Measurements from ENCODE around the gene TPI1. TPM values are rescaled to one million over a fixed set of nuclear protein-coding genes. Genes with fewer than 3 reads are reported as not detected.
"Not testable (repeated sequence)": the region's sequence is repeated elsewhere in the genome, so short reads cannot be mapped to it uniquely, and the experiment has no call there.

The TPI1 gene
- total and polyA plus RNA-seq, 2 experiments from 2014 or later, result 1,963 to 4,448 TPM

DNA sequence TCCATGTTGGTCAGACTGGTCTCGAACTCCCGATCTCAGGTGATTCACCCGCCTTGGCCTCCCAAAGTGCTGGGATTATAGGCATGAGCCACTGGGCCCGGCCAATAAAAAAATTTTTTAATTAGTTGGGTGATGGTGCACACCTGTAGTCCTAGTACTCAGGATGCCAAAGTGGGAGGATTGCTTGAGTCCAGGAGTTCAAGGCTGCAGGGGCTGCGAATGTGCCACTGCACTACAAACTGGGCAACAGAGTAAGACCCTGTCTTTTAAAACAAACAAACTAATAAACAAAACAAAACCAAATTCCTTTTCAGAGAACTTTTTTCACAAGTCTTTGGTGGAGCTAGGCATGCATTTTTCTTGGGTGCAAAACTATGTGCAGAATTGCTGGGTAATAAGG is 15.9 kb downstream of the TPI1 start:
- TF ChIP-seq, protein P1, sequence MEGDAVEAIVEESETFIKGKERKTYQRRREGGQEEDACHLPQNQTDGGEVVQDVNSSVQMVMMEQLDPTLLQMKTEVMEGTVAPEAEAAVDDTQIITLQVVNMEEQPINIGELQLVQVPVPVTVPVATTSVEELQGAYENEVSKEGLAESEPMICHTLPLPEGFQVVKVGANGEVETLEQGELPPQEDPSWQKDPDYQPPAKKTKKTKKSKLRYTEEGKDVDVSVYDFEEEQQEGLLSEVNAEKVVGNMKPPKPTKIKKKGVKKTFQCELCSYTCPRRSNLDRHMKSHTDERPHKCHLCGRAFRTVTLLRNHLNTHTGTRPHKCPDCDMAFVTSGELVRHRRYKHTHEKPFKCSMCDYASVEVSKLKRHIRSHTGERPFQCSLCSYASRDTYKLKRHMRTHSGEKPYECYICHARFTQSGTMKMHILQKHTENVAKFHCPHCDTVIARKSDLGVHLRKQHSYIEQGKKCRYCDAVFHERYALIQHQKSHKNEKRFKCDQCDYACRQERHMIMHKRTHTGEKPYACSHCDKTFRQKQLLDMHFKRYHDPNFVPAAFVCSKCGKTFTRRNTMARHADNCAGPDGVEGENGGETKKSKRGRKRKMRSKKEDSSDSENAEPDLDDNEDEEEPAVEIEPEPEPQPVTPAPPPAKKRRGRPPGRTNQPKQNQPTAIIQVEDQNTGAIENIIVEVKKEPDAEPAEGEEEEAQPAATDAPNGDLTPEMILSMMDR (IDR thresholded peaks at IDR 0.05; ENCODE audit: low read depth, low read length), result no peak
- no peak overlapping the region for H3K27ac ChIP-seq
- H3K4me3 ChIP-seq, result no peak overlapping the region
- H3K4me1 ChIP-seq (ENCODE audit: low read depth), result no peaks in the 10 kb centered on the region
- no peaks in the 10 kb centered on the region for H3K9me3 ChIP-seq (ENCODE audit: low read depth)
- no peaks in the 10 kb centered on the region for H3K36me3 ChIP-seq
- no peak for DNase-seq (ENCODE audit: low read depth in 1 of 2, low spot score in 1 of 2)
- H3K27me3 ChIP-seq, result no peaks in the 10 kb centered on the region

- H3K4me1 ChIP-seq (ENCODE audit: low read depth), result no peaks in the 10 kb centered on the region
- H3K9me3 ChIP-seq (ENCODE audit: low read depth), result no peaks in the 10 kb centered on the region
- TF ChIP-seq, protein P1 (IDR thresholded peaks at IDR 0.05; ENCODE audit: low read depth, low read length), result no peak
- H3K4me3 ChIP-seq, result no peak overlapping the region
- no peaks in the 10 kb centered on the region for H3K36me3 ChIP-seq
- H3K27ac ChIP-seq, result no peak overlapping the region
- no peak for DNase-seq (ENCODE audit: low read depth in 1 of 2, low spot score in 1 of 2)
- H3K27me3 ChIP-seq, result no peaks in the 10 kb centered on the region
Measured at GRCh38 chr12:6883683-6884082, 16.4 kb downstream of the TPI1 start.

GRCh38 chr12:6884539-6884938 is 17.2 kb downstream of the TPI1 start:
- Histone ChIP-seq H3K4me3 (no peak overlapping the region), H3K9me3 (ENCODE audit: low read depth) (no peaks in the 10 kb centered on the region), H3K27me3 (no peaks in the 10 kb centered on the region), H3K36me3 (no peaks in the 10 kb centered on the region), H3K27ac (no peak overlapping the region), H3K4me1 (ENCODE audit: low read depth) (no peaks in the 10 kb centered on the region)
- TF ChIP-seq, protein P1 (IDR thresholded peaks at IDR 0.05; ENCODE audit: low read depth, low read length), result no peak
- DNase-seq (ENCODE audit: low read depth in 1 of 2, low spot score in 1 of 2), result no peak

DNA sequence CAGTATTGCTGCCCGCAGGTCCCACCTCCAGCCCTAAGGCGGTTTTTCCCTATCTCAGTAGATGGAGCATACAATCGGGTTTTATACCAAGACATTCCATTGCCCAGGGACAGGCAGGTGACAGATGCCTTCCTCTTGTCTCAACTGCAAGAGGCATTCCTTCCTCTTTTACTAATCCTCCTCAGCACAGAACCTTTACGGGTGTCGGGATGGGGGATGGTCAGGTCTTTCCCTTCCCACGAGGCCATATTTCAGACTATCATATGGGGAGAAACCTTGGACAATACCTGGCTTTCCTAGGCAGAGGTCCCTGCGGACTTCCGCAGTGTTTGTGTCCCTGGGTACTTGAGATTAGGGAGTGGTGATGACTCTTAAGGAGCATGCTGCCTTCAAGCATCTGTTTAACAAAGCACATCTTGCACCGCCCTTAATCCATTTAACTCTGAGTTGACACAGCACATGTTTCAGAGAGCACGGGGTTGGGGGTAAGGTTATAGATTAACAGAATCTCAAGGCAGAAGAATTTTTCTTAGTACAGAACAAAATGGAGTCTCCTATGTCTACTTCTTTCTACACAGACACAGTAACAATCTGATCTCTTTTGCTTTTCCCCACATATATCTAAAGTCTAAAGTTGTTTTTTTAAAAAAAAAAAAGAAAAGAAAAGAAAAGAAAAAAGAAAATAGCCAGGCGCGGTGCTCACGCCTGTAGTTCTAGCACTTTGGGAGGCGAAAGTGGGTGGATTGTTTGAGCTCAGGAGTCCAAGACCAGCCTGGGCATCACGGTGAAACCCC is 19.1 kb downstream of the TPI1 start:
- H3K9me3 ChIP-seq (ENCODE audit: low read depth); H3K4me3 ChIP-seq; DNase-seq (ENCODE audit: low read depth in 1 of 2, low spot score in 1 of 2); H3K4me1 ChIP-seq (ENCODE audit: low read depth); H3K27me3 ChIP-seq; H3K27ac ChIP-seq; H3K36me3 ChIP-seq: not testable (repeated sequence)

- no peak overlapping the region for H3K4me3 ChIP-seq
- H3K27me3 ChIP-seq, result no peaks in the 10 kb centered on the region
- H3K4me1 ChIP-seq (ENCODE audit: low read depth), result no peaks in the 10 kb centered on the region
- DNase-seq (ENCODE audit: low read depth in 1 of 2, low spot score in 1 of 2), result no peak
- no peaks in the 10 kb centered on the region for H3K36me3 ChIP-seq
- no peaks in the 10 kb centered on the region for H3K9me3 ChIP-seq (ENCODE audit: low read depth)
- TF ChIP-seq, protein P1 (IDR thresholded peaks at IDR 0.05; ENCODE audit: low read depth, low read length), result no peak
- no peak overlapping the region for H3K27ac ChIP-seq
Measured at GRCh38 chr12:6887460-6887859, 20.1 kb downstream of the TPI1 start.

GRCh38 chr12:6888360-6888759 is 21.0 kb downstream of the TPI1 start:
- no peak for DNase-seq (ENCODE audit: low read depth in 1 of 2, low spot score in 1 of 2)

DNA sequence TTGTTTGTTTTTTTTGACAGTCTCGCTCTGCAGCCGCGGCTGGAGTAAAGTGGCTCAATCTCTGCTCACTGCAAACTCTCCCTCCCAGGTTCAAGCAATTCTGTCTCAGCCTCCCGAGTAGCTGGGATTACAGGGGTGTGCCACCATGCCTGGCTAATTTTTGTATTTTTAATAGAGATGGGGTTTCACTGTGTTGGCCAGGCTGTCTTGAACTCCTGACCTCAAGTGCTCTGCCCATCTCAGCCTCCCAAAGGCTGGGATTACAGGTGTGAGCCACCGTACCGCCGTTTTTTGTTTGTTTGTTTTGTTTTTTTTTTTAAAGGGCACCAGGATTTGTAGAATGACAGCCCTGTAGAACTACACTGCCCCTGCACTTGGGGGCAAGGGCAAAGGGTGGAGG is 21.5 kb downstream of the TPI1 start:
- not testable (repeated sequence) for H3K9me3 ChIP-seq (ENCODE audit: low read depth); H3K27ac ChIP-seq; H3K4me1 ChIP-seq (ENCODE audit: low read depth); H3K27me3 ChIP-seq; H3K36me3 ChIP-seq; H3K4me3 ChIP-seq; DNase-seq (ENCODE audit: low read depth in 1 of 2, low spot score in 1 of 2)

More at GRCh38 chr12:6888360-6888759, 21.0 kb downstream of the TPI1 start:
- Histone ChIP-seq H3K36me3 (no peaks in the 10 kb centered on the region), H3K4me3 (no peak overlapping the region), H3K9me3 (ENCODE audit: low read depth) (no peaks in the 10 kb centered on the region), H3K27me3 (no peaks in the 10 kb centered on the region), H3K4me1 (ENCODE audit: low read depth) (no peaks in the 10 kb centered on the region), H3K27ac (no peak overlapping the region)
- TF ChIP-seq, protein P1 (IDR thresholded peaks at IDR 0.05; ENCODE audit: low read depth, low read length), result no peak

DNA sequence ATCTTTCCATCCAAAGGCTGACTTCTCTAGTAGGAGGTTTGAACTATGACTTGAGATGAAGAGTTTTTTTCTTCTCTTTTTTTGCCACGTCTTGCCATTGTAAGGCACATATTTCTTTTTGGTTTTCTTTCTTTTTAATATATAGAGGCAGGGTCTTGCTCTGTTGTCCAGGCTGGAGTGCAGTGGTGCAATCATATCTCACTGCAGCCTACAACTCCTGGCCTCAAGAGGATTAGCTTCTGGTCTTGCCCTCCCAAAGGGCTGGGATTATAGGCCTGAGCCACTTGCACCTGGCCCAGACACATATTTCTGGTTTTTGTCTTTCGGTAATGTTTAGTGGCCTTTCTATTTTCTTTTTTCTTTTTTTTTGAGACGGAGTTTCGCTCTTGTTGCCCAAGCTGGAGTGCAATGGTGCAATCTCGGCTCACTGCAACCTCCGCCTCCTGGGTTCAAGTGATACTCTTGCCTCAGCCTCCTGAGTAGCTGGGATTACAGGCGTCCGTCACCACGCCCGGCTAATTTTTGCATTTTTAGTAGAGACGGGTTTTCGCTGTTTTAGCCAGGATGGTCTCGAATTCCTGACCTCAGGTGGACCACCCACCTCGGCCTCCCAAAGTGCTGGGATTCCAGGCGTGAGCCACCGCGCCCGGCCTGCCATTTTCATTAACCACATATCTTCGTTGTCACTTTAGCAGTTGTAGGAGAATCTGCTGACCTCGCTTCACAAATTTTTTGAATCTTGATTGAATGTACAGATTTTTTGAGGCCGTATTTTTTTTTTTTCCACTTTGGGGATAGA is 22.6 kb downstream of the TPI1 start:
- H3K9me3 ChIP-seq (ENCODE audit: low read depth); H3K27me3 ChIP-seq; H3K27ac ChIP-seq; H3K36me3 ChIP-seq; DNase-seq (ENCODE audit: low read depth in 1 of 2, low spot score in 1 of 2); H3K4me3 ChIP-seq; H3K4me1 ChIP-seq (ENCODE audit: low read depth): not testable (repeated sequence)

Data from cardiac muscle cell (in vitro differentiated cells and primary cell).